Endothelial cell of umbilical vein (primary cell): ENCODE results near the gene CNGB1. TPM values are rescaled to one million over a fixed set of nuclear protein-coding genes. Genes with fewer than 3 reads are reported as not detected.
A peak's percentile ranks its signal among the peaks of the same experiment; 100 is the strongest.

Experiments used
- BruUV-seq: library from RNA; stranded (reverse); fragments of 400-500 nt; replicated peaks from 2 replicates; lab custom pipeline; 2021; lab: Mats Ljungman, UMichigan
- CTCF ChIA-PET: fragments of 300-600, 350-600 bp; sonication (Branson Sonifier 250); formaldehyde crosslinking; loops from one replicate; lab custom pipeline; 2021; ENCODE audit warnings: antibody characterized with exemption, inconsistent platforms; lab: Charles Lee
- POLR2A ChIA-PET: fragments of 300-600, 350-600 bp; sonication (Branson Sonifier 250); formaldehyde crosslinking; loops from one replicate; lab custom pipeline; 2021; ENCODE audit warnings: antibody characterized with exemption, inconsistent platforms; lab: Charles Lee
- DNase-seq: peaks from one replicate; pipeline ENCODE4 v3.0.0-alpha.2; 2011; ENCODE audit warnings: low read depth, low spot score
- FAIRE-seq: peaks from 2 replicates; lab custom pipeline; 2011; peaks lifted over from hg19 to GRCh38; lab: Jason Lieb, UNC
- H2AFZ ChIP-seq: 2 replicates; pipeline ENCODE4 v1.6.0; 2012; ENCODE audit warnings: low read depth, low read length, control low read depth, inconsistent platforms
- H3K27ac ChIP-seq: 2 replicates; pipeline ENCODE4 v1.5.1; 2011; ENCODE audit warnings: low read depth, mild to moderate bottlenecking, control low read depth, low read length, moderate library complexity; ENCODE audit not compliant: insufficient read depth
- H3K27me3 ChIP-seq, 2 experiments: 2 replicates each; pipeline versions ENCODE4 v1.6.0 to v1.6.1; 2011; ENCODE audit warnings: low read length in 2 of 2, mixed read lengths in 1 of 2; ENCODE audit not compliant: control insufficient read depth in 2 of 2, insufficient read depth in 2 of 2
- H3K36me3 ChIP-seq, 2 experiments: 2 replicates in 1 of 2; 3 replicates in 1 of 2; pipeline ENCODE4 v1.5.1; 2011; ENCODE audit warnings: low read length in 2 of 2, mild to moderate bottlenecking in 1 of 2, moderate library complexity in 1 of 2; ENCODE audit not compliant: control insufficient read depth in 2 of 2, insufficient read depth in 2 of 2; ENCODE audit errors: extremely low read depth in 1 of 2
- H3K4me1 ChIP-seq: 3 replicates; pipeline ENCODE4 v1.5.1; 2011; ENCODE audit warnings: mild to moderate bottlenecking, low read length; ENCODE audit not compliant: control insufficient read depth, insufficient read depth; ENCODE audit errors: extremely low read depth
- H3K4me2 ChIP-seq: 2 replicates; pipeline ENCODE4 v1.6.1; 2011; ENCODE audit warnings: low read length, control low read depth, mixed read lengths; ENCODE audit not compliant: insufficient read depth
- H3K4me3 ChIP-seq, 3 experiments: fragments of 200-600 bp in 1 of 3; sonication (generic), shearing (Covaris generic) in 1 of 3; replicated peaks in 1 of 3; 2 replicates each; pipeline ENCODE4 v1.5.1; 2011 to 2016; ENCODE audit warnings: control low read depth in 3 of 3, low read length in 3 of 3, mild to moderate bottlenecking in 2 of 3, inconsistent platforms in 1 of 3, low read depth in 1 of 3, moderate library complexity in 1 of 3; ENCODE audit not compliant: insufficient read depth in 1 of 3
- H3K79me2 ChIP-seq: 2 replicates; pipeline ENCODE4 v1.6.0; 2012; ENCODE audit warnings: low read length, inconsistent platforms; ENCODE audit not compliant: control insufficient read depth, insufficient read depth
- H3K9ac ChIP-seq: replicated peaks from 2 replicates; pipeline ENCODE3; 2011; ENCODE audit warnings: low read length, control low read depth; ENCODE audit not compliant: insufficient read depth; ENCODE audit errors: extremely low read depth
- H3K9me1 ChIP-seq: replicated peaks from 3 replicates; pipeline ENCODE4 v1.6.0; 2011; ENCODE audit warnings: mild to moderate bottlenecking, low read length; ENCODE audit not compliant: control insufficient read depth, insufficient read depth; ENCODE audit errors: extremely low read depth
- H3K9me3 ChIP-seq: replicated peaks from 2 replicates; pipeline ENCODE4 v1.5.1; 2012; ENCODE audit warnings: low read length, inconsistent platforms; ENCODE audit not compliant: control insufficient read depth, insufficient read depth
- H4K20me1 ChIP-seq: replicated peaks from 2 replicates; pipeline ENCODE3; 2011; ENCODE audit warnings: mild to moderate bottlenecking, low read length; ENCODE audit not compliant: control insufficient read depth, insufficient read depth; ENCODE audit errors: extremely low read depth
- EZH2 ChIP-seq: IDR thresholded peaks from 2 replicates; pipeline ENCODE4 v1.6.1; 2012; ENCODE audit warnings: borderline replicate concordance, low read depth, mild to moderate bottlenecking, moderate library complexity, low read length, inconsistent platforms; ENCODE audit not compliant: severe bottlenecking
- FOS ChIP-seq: IDR thresholded peaks from 2 replicates; pipeline ENCODE4 v1.6.1; 2011; ENCODE audit warnings: mild to moderate bottlenecking, low read length, moderate library complexity, borderline replicate concordance; ENCODE audit not compliant: insufficient read depth
- GATA2 ChIP-seq: IDR thresholded peaks from 2 replicates; pipeline ENCODE4 v1.7.0; 2011; ENCODE audit warnings: low read depth, mild to moderate bottlenecking, moderate library complexity, mixed read lengths, low read length; ENCODE audit not compliant: insufficient read length, insufficient read depth
- JUN ChIP-seq: IDR thresholded peaks from 2 replicates; pipeline ENCODE4 v1.6.1; 2011; ENCODE audit warnings: borderline replicate concordance, low read depth; ENCODE audit not compliant: insufficient read length, insufficient read depth
- MYC ChIP-seq: IDR thresholded peaks from one replicate; pipeline ENCODE4 v1.6.1; 2011; ENCODE audit warnings: mild to moderate bottlenecking, low read depth, low read length
- POLR2A ChIP-seq: IDR thresholded peaks from 2 replicates; pipeline ENCODE4 v1.6.1; 2012; ENCODE audit warnings: low read depth, mild to moderate bottlenecking, control low read depth, low read length
- POLR2AphosphoS5 ChIP-seq: IDR thresholded peaks from 2 replicates; pipeline ENCODE4 v1.6.1; 2012; ENCODE audit warnings: low read depth, mild to moderate bottlenecking, control low read depth, low read length, moderate library complexity; ENCODE audit not compliant: insufficient read depth
- dilution Hi-C: fragments of 300-500 bp; cut with MboI; formaldehyde crosslinking; loops from one replicate; pipeline ENCODE4 v1.15.0; 2019; ENCODE audit warnings: low sequenced_read_pairs; ENCODE audit not compliant: extremely low pct_ligation_motif_present
- intact Hi-C: fragments of 100-400 bp; cut with micrococcal nuclease; formaldehyde crosslinking; loops from one replicate; pipeline ENCODE4 v1.10.0; 2022
- polyA plus RNA-seq, 4 experiments: library from polyadenylated mRNA; depleted of rRNA in 3 of 4; stranded (reverse) in 3 of 4; unstranded in 1 of 4; fragments of >200 nt; gene quantifications; 2 replicates each; pipeline versions ENCODE4 v1.2.1 to v1.2.3, GENCODE V29; 2011 to 2012; ENCODE audit warnings: missing spikeins in 1 of 4
- total RNA-seq: library from RNA; stranded (reverse); gene quantifications from 2 replicates; pipeline ENCODE4 v1.2.3, GENCODE V29; 2021
- TF ChIP-seq, protein P1 (sequence below), 2 donors: IDR thresholded peaks; 1 replicate in 1 of 2; 2 replicates in 1 of 2; pipeline ENCODE4 v1.5.1; 2011; ENCODE audit warnings: low read length in 2 of 2, mild to moderate bottlenecking in 2 of 2, moderate library complexity in 2 of 2, control low read depth in 1 of 2, inconsistent platforms in 1 of 2, low read depth in 1 of 2; ENCODE audit not compliant: insufficient read depth in 1 of 2; ENCODE audit errors: extremely low read depth in 1 of 2
- TF ChIP-seq, protein P2 (sequence below): IDR thresholded peaks from 2 replicates; pipeline ENCODE4 v1.6.1; 2011; ENCODE audit not compliant: insufficient read depth, insufficient read length

Gene CNGB1
- total and polyA plus RNA-seq, 2 donors (not counting 3 experiments of a cell fraction or from before 2014, with no cell fraction given) = not detected

DNA sequence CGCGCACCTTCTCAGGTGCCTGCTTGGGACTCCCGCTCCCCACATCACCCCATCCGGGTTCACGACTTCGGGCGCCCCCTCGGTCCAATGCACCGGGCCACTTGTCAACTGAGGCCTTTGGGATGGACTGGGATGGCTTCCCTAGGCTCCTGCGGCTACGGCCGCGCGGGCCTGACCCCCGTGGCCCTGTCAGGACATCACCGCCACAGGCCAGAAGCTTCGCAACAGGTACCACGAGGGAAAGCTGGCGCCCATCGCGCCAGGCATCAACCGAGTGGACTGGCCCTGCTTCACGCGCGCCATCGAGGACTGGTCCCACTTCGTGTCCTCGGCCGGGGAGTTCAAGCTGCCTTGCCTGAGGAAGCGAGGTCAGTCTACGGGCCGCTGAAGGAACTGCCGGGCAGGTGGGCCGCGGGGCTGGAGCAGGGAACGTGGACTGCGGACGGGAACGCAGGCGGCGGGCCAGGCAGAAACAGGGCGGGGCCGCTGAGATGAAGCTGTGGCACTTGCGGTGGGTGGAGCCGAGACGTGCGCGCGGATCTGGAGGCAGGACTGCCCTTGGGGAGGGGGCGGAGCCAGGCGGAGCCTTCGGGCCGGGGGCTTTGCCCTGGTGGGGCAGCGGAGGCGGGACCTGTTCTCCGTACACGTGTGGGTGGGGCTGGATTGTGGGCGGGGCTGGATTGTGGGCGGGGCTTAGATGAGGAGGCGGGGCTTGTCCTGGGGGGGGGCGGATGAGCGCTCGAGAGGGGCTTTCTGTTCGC, 13.7 kb upstream of the CNGB1 start:
- peaks cover 9% of the 10 kb centered on the region for H3K4me1 ChIP-seq
- no peaks in the 10 kb centered on the region for H4K20me1 ChIP-seq
- no peaks in the 10 kb centered on the region for H3K27me3 ChIP-seq
- intact Hi-C loops (loop anchor here (2.0 kb wide), 1 partner anchor 16 kb away; the partner anchor contains the start of genes USB1 and ZNF319), dilution Hi-C loops (no loop called here)
- TF ChIP-seq, protein P1, sequence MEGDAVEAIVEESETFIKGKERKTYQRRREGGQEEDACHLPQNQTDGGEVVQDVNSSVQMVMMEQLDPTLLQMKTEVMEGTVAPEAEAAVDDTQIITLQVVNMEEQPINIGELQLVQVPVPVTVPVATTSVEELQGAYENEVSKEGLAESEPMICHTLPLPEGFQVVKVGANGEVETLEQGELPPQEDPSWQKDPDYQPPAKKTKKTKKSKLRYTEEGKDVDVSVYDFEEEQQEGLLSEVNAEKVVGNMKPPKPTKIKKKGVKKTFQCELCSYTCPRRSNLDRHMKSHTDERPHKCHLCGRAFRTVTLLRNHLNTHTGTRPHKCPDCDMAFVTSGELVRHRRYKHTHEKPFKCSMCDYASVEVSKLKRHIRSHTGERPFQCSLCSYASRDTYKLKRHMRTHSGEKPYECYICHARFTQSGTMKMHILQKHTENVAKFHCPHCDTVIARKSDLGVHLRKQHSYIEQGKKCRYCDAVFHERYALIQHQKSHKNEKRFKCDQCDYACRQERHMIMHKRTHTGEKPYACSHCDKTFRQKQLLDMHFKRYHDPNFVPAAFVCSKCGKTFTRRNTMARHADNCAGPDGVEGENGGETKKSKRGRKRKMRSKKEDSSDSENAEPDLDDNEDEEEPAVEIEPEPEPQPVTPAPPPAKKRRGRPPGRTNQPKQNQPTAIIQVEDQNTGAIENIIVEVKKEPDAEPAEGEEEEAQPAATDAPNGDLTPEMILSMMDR (IDR thresholded peaks at IDR 0.05; ENCODE audit: extremely low read depth in 1 of 2, insufficient read depth in 1 of 2, low read depth in 1 of 2, low read length in 2 of 2) = no peak
- TF ChIP-seq POLR2AphosphoS5 = no peak
- TF ChIP-seq GATA2 = no peak
- no peak for TF ChIP-seq JUN
- TF ChIP-seq, protein P2, sequence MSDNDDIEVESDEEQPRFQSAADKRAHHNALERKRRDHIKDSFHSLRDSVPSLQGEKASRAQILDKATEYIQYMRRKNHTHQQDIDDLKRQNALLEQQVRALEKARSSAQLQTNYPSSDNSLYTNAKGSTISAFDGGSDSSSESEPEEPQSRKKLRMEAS = no peak
- TF ChIP-seq MYC = no peak
- TF ChIP-seq FOS = no peak
- no peak for TF ChIP-seq POLR2A
- no peak for TF ChIP-seq EZH2
- peak overlapping the region; percentile 27 for H3K9ac ChIP-seq
- peak overlapping the region; percentile 100 for H2AFZ ChIP-seq
- H3K36me3 ChIP-seq = no peaks in the 10 kb centered on the region
- H3K9me3 ChIP-seq = no peaks in the 10 kb centered on the region
- H3K4me2 ChIP-seq = peak overlapping the region; percentile 80
- no TSS peak for BruUV-seq
- FAIRE-seq = peak; percentile 93
- peak overlapping the region; percentile 50 to 79 (median 58) for H3K4me3 ChIP-seq
- H3K27ac ChIP-seq = no peak overlapping the region
- ChIA-PET POLR2A (no interaction called here), CTCF (interaction anchor here (0.6 to 1.0 kb wide), 2 partner anchors 13 to 228 kb away, joined by 3 read pairs; partner anchors contain the start of gene CNGB1)
- H3K79me2 ChIP-seq = no peaks in the 10 kb centered on the region
- H3K9me1 ChIP-seq = no peaks in the 10 kb centered on the region
- DNase-seq = peak; percentile 85
